ENCODE results near the gene MANEAL. TPM values are rescaled to one million over a fixed set of nuclear protein-coding genes. Genes with fewer than 3 reads are reported as not detected.

MANEAL gene
- polyA plus RNA-seq, 3 donors from 2014 or later = 1.5 to 2.2 (median 1.7) TPM

DNA sequence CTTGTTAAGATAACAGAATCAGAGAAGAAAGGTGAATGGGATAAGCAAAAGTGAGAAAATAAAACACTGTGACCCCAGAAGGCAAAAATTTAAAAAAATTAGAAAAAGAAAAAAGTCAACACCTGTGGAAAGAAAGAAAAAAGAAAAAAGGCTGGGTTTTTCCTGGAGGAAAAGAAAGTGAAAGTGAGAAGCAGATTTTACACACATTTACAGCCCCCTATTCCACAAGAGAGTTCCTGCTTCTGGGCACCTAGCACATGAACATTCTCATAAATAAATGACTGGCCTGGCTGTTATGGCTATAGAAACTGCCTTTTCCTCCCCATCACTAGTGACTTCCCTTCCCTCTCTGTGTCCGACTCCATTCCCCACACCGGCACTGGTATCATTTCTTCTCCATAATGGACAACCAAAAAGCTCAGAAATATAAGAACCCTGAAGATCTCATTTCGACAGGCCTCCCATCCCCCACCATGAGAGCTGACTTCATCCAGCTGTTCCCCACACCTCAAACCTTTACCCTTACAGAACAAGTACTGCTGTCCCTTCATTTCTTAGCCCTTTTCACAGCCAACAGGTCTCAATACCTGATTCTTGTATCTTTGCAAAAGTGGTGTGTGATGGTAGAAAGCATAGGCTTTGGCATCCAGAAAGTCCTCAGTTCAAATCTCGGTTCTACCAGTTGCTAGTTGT is 53.1 kb downstream of the MANEAL start:
- no peak for DNase-seq
- H3K4me1 Mint-ChIP-seq = peaks cover 24 to 40% of the 10 kb centered on the region in 2 donors
- no peaks in the 10 kb centered on the region for H3K36me3 Mint-ChIP-seq
- H3K9me3 Mint-ChIP-seq = no peaks in the 10 kb centered on the region
- peak overlapping the region; percentile 6 to 67 (median 39) for H3K4me3 Mint-ChIP-seq
- H3K27ac Mint-ChIP-seq = peak overlapping the region; percentile 43 to 73 (median 68)
- H3K27me3 Mint-ChIP-seq (ENCODE audit: low read depth in 3 of 3) = no peaks in the 10 kb centered on the region

GRCh38 chr1:37849480-37849879 is 55.8 kb downstream of the MANEAL start:
- H3K36me3 Mint-ChIP-seq = no peaks in the 10 kb centered on the region
- H3K9me3 Mint-ChIP-seq = no peaks in the 10 kb centered on the region
- H3K4me3 Mint-ChIP-seq = no peak overlapping the region
- H3K27me3 Mint-ChIP-seq (ENCODE audit: low read depth in 3 of 3) = no peaks in the 10 kb centered on the region
- H3K27ac Mint-ChIP-seq = peak overlapping the region in 1 of 6 donors; percentile 12
- no peak for DNase-seq
- H3K4me1 Mint-ChIP-seq = peaks cover 35 to 48% of the 10 kb centered on the region in 2 donors

DNA sequence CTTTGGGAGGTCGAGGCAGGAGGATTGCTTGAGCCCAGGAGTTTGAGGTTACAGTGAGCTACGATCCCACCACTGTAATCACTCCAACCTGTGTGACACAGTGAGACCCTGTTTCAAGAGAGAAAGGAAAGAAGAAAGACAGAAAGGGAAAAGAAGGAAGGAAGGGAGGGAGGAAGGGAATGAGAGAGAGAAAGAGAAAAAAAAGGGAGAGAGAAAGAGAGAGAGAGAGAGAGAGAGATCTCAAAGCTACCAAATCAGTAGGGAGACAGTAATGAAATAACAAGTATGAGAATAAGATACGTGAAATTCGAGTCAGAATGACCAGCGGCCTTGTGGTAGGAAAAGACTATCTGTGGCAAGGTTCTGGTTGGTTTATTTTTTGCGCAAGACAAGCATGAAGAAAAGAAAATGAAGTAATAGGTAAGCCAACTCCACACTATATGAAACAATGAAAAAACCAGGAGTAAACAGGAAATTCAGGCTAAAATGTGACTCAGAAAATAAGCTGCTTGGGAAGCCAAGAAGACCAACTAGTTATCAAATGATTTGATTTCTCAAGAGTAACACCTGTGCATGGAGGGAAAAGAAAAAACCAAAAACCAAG is 56.8 kb downstream of the MANEAL start:
- no peak for DNase-seq
- Mint-ChIP-seq H3K27me3 (ENCODE audit: low read depth in 3 of 3) (no peaks in the 10 kb centered on the region), H3K27ac (no peak overlapping the region), H3K4me1 (peaks cover 32 to 50% of the 10 kb centered on the region in 2 donors), H3K9me3 (no peaks in the 10 kb centered on the region), H3K4me3 (no peak overlapping the region), H3K36me3 (peaks cover 0 to 6% (median 4%) of the 10 kb centered on the region in 3 donors)

Other genes starting within 250 kb of the MANEAL start
- gene SNIP1, start 239.6 kb upstream of the MANEAL start, polyA plus RNA-seq = 10 to 100 TPM in 1 of 3 donors, 1 to 10 TPM in 2; 2.1 to 10.8 (median 3.2) TPM
- gene DNALI1, start 236.9 kb upstream of the MANEAL start, polyA plus RNA-seq = not detected
- 10 to 100 TPM; 29.3 to 55.0 (median 40.8) TPM for gene GNL2, start 197.9 kb upstream of the MANEAL start, polyA plus RNA-seq
- not detected for gene RSPO1, start 159.0 kb upstream of the MANEAL start, polyA plus RNA-seq
- 1 to 10 TPM; 2.6 to 6.1 (median 5.4) TPM for gene CDCA8, start 101.3 kb upstream of the MANEAL start, polyA plus RNA-seq
- gene EPHA10, start 28.7 kb upstream of the MANEAL start, polyA plus RNA-seq = not detected
- gene C1orf122, start 13.9 kb downstream of the MANEAL start, polyA plus RNA-seq = 10 to 100 TPM; 33.9 to 58.9 (median 39.3) TPM
- 10 to 100 TPM; 17.7 to 44.1 (median 41.3) TPM for gene YRDC, start 14.4 kb downstream of the MANEAL start, polyA plus RNA-seq
- gene MTF1, start 65.7 kb downstream of the MANEAL start, polyA plus RNA-seq = 10 to 100 TPM in 2 of 3 donors, 1 to 10 TPM in 1; 7.7 to 19.0 (median 14.5) TPM
- gene INPP5B, start 153.2 kb downstream of the MANEAL start, polyA plus RNA-seq = 10 to 100 TPM; 11.1 to 28.0 (median 13.6) TPM
- gene SF3A3, start 196.2 kb downstream of the MANEAL start, polyA plus RNA-seq = 10 to 100 TPM; 62.3 to 81.7 (median 70.9) TPM
- 100 to 1,000 TPM in 1 of 3 donors, 10 to 100 TPM in 2; 36.8 to 121 (median 74.1) TPM for gene FHL3, start 211.7 kb downstream of the MANEAL start, polyA plus RNA-seq
- gene UTP11, start 218.9 kb downstream of the MANEAL start, polyA plus RNA-seq = 10 to 100 TPM; 22.6 to 32.7 (median 30.4) TPM

Data from immature natural killer cell (primary cell).